Measurements from ENCODE around the gene DHCR7.

Gene DHCR7

GRCh38 chr11:71414645-71415044 lies 33.5 kb downstream of the DHCR7 start:
- FAIRE-seq, result no peak
- DNase-seq (ENCODE audit: low spot score), result no peak

GRCh38 chr11:71410363-71410966 lies 37.7 kb downstream of the DHCR7 start:
- FAIRE-seq (peak; percentile 96), DNase-seq (ENCODE audit: low spot score) (no peak)

- DNase-seq (ENCODE audit: low spot score), result no peak
Measured at GRCh38 chr11:71408826-71409225, 39.4 kb downstream of the DHCR7 start.

GRCh38 chr11:71407356-71407755 lies 40.8 kb downstream of the DHCR7 start:
- DNase-seq (ENCODE audit: low spot score) (no peak), FAIRE-seq (no peak)

More at GRCh38 chr11:71408826-71409225, 39.4 kb downstream of the DHCR7 start:
- FAIRE-seq, result no peak

- FAIRE-seq, result peak; percentile 17
- no peak for DNase-seq (ENCODE audit: low spot score)
Measured at GRCh38 chr11:71406681-71407080, 41.5 kb downstream of the DHCR7 start.

GRCh38 chr11:71404209-71404608 lies 44.0 kb downstream of the DHCR7 start:
- FAIRE-seq (no peak), DNase-seq (ENCODE audit: low spot score) (no peak)

GRCh38 chr11:71402878-71403277 lies 45.3 kb downstream of the DHCR7 start:
- peak; percentile 92 for FAIRE-seq
- no peak for DNase-seq (ENCODE audit: low spot score)

- no peak for FAIRE-seq
- DNase-seq (ENCODE audit: low spot score), result no peak
Measured at GRCh38 chr11:71400216-71400615, 48.0 kb downstream of the DHCR7 start.

- FAIRE-seq (no peak), DNase-seq (ENCODE audit: low spot score) (no peak)
Measured at GRCh38 chr11:71399341-71399740, 48.9 kb downstream of the DHCR7 start.

- FAIRE-seq, result no peak
- no peak for DNase-seq (ENCODE audit: low spot score)
Measured at GRCh38 chr11:71397961-71398360, 50.2 kb downstream of the DHCR7 start.

- DNase-seq (ENCODE audit: low spot score), result no peak
- FAIRE-seq, result no peak
Measured at GRCh38 chr11:71397331-71397860, 50.8 kb downstream of the DHCR7 start.

GRCh38 chr11:71396548-71397123 lies 51.6 kb downstream of the DHCR7 start:
- DNase-seq (ENCODE audit: low spot score), result no peak
- FAIRE-seq, result peak; percentile 13

- no peak for DNase-seq (ENCODE audit: low spot score)
- no peak for FAIRE-seq
Measured at GRCh38 chr11:71395774-71396173, 52.4 kb downstream of the DHCR7 start.

- DNase-seq (ENCODE audit: low spot score) (no peak), FAIRE-seq (no peak)
Measured at GRCh38 chr11:71395263-71395560, 53.0 kb downstream of the DHCR7 start.

GRCh38 chr11:71393283-71393682 lies 54.9 kb downstream of the DHCR7 start:
- FAIRE-seq (peak; percentile 100), DNase-seq (ENCODE audit: low spot score) (no peak)

- FAIRE-seq (no peak), DNase-seq (ENCODE audit: low spot score) (no peak)
Measured at GRCh38 chr11:71391796-71392195, 56.4 kb downstream of the DHCR7 start.

- DNase-seq (ENCODE audit: low spot score), result no peak
- FAIRE-seq, result no peak
Measured at GRCh38 chr11:71391352-71391751, 56.8 kb downstream of the DHCR7 start.

GRCh38 chr11:71388637-71389235 lies 59.5 kb downstream of the DHCR7 start:
- no peak for FAIRE-seq
- no peak for DNase-seq (ENCODE audit: low spot score)

- DNase-seq (ENCODE audit: low spot score) (no peak), FAIRE-seq (peak; percentile 74)
Measured at GRCh38 chr11:71387784-71388636, 60.2 kb downstream of the DHCR7 start.

GRCh38 chr11:71387200-71387599 lies 61.0 kb downstream of the DHCR7 start:
- FAIRE-seq (no peak), DNase-seq (ENCODE audit: low spot score) (no peak)

- DNase-seq (ENCODE audit: low spot score) (no peak), FAIRE-seq (no peak)
Measured at GRCh38 chr11:71386202-71386601, 62.0 kb downstream of the DHCR7 start.

- DNase-seq (ENCODE audit: low spot score), result no peak
- FAIRE-seq, result no peak
Measured at GRCh38 chr11:71385091-71385490, 63.1 kb downstream of the DHCR7 start.

All from urothelium cell line (cell line).